HEK293T (cell line): ENCODE measurements around the gene CAMK2D.

ENCODE experiments used
- CTBP1 ChIP-seq: fragments of 450-650 bp; IDR thresholded peaks from 2 replicates; pipeline ENCODE4 v1.6.1; 2016; ENCODE audit warnings: borderline replicate concordance
- HDGF ChIP-seq: fragments of 450-650 bp; IDR thresholded peaks from 2 replicates; pipeline ENCODE4 v1.6.1; 2017; ENCODE audit warnings: antibody characterized with exemption, borderline replicate concordance
- TARDBP ChIP-seq: fragments of 450-650 bp; IDR thresholded peaks from 2 replicates; pipeline ENCODE4 v1.6.1; 2016

- TF ChIP-seq HDGF = no peak
- TF ChIP-seq TARDBP = no peak
- no peak for TF ChIP-seq CTBP1
These were observed 205.0 kb downstream of the CAMK2D start for GRCh38 chr4:113556382-113557134.
